T1000 (cell line): Measurements from ENCODE around the gene CDC42EP2.

Experiments used
- DNase-seq: peaks from one replicate; lab custom pipeline; 2025; ENCODE audit warnings: mixed read lengths; lab: John Stamatoyannopoulos, UW

The CDC42EP2 gene

GRCh38 chr11:65356394-65356972 is 41.8 kb downstream of the CDC42EP2 start:
- no peak for DNase-seq

- DNase-seq: no peak
Observed at GRCh38 chr11:65357856-65358356, 43.2 kb downstream of the CDC42EP2 start.

- no peak for DNase-seq
Observed at GRCh38 chr11:65362320-65362931, 47.8 kb downstream of the CDC42EP2 start.

- no peak for DNase-seq
Observed at GRCh38 chr11:65362966-65363365, 48.3 kb downstream of the CDC42EP2 start.

- DNase-seq: no peak
Observed at GRCh38 chr11:65363770-65364169, 49.1 kb downstream of the CDC42EP2 start.

GRCh38 chr11:65366340-65366773 is 51.7 kb downstream of the CDC42EP2 start:
- DNase-seq: no peak

- DNase-seq: no peak
Observed at GRCh38 chr11:65370659-65371049, 56.0 kb downstream of the CDC42EP2 start.
